GM12878 (cell line): ENCODE measurements around the gene COL18A1. TPM values are rescaled to one million over a fixed set of nuclear protein-coding genes. Genes with fewer than 3 reads are reported as not detected.

Experiments
- ATAC-seq: fragments of 200-7000 bp; cut with Tn5 transposase; 3 replicates; pipeline ENCODE4 v1.9.1; 2020; ENCODE audit warnings: mild to moderate bottlenecking, moderate library complexity
- BruUV-seq: library from RNA; stranded (reverse); fragments of 400-500 nt; replicated peaks from 2 replicates; lab custom pipeline; 2021; lab: Mats Ljungman, UMichigan
- CTCF ChIA-PET: fragments of 300-600 bp; sonication (Branson Sonifier 250); formaldehyde crosslinking; extraction: SDS; loops from one replicate; lab custom pipeline; 2021; ENCODE audit warnings: inconsistent platforms; lab: Yijun Ruan, JAX
- POLR2A ChIA-PET: fragments of 350-600 bp; formaldehyde crosslinking; extraction: SDS; loops from one replicate; lab custom pipeline; 2021; ENCODE audit warnings: inconsistent platforms; lab: Charles Lee
- RAD21 ChIA-PET: fragments of 300-600 bp; sonication (Branson Sonifier 250); formaldehyde crosslinking; loops from one replicate; lab custom pipeline; 2023; ENCODE audit warnings: antibody characterized with exemption; ENCODE audit not compliant: unreplicated experiment; lab: Charles Lee
- SMC1A ChIA-PET: fragments of 300-600 bp; sonication (Branson Sonifier 250); formaldehyde crosslinking; loops from one replicate; lab custom pipeline; 2023; ENCODE audit not compliant: unreplicated experiment, uncharacterized antibody; lab: Charles Lee
- DNase-seq: peaks from one replicate; pipeline ENCODE4 v3.0.0-alpha.2; 2011; ENCODE audit warnings: low read depth, low spot score
- FAIRE-seq: peaks from 3 replicates; lab custom pipeline; 2011; peaks lifted over from hg19 to GRCh38; lab: Jason Lieb, UNC
- H2AFZ ChIP-seq: 2 replicates; pipeline ENCODE4 v1.6.0; 2011; ENCODE audit warnings: low read depth, low read length, control low read depth; ENCODE audit not compliant: control insufficient read depth
- H3K27ac ChIP-seq: 2 replicates; pipeline ENCODE4 v1.5.1; 2011; ENCODE audit warnings: control low read depth; ENCODE audit not compliant: control insufficient read depth, insufficient read depth
- H3K27me3 ChIP-seq, 2 experiments: replicated peaks in 1 of 2; 2 replicates each; pipeline versions ENCODE4 v1.6.0 to v1.6.1; 2011; ENCODE audit warnings: low read length in 1 of 2; ENCODE audit not compliant: control insufficient read depth in 2 of 2, insufficient read depth in 2 of 2
- H3K36me3 ChIP-seq, 2 experiments: 2 replicates each; pipeline ENCODE4 v1.5.1; 2011; ENCODE audit warnings: low read length in 1 of 2; ENCODE audit not compliant: control insufficient read depth in 2 of 2, insufficient read depth in 2 of 2
- H3K4me1 ChIP-seq: 2 replicates; pipeline ENCODE4 v1.6.1; 2011; ENCODE audit warnings: mild to moderate bottlenecking, low read length, moderate library complexity, mixed read lengths; ENCODE audit not compliant: control insufficient read depth, insufficient read depth
- H3K4me2 ChIP-seq: 2 replicates; pipeline ENCODE4 v1.6.0; 2011; ENCODE audit warnings: control low read depth; ENCODE audit not compliant: control insufficient read depth, insufficient read depth
- H3K4me3 ChIP-seq: fragments of 200-600 bp; sonication (generic); 2 replicates; pipeline ENCODE4 v1.5.1; 2016
- H3K79me2 ChIP-seq: 2 replicates; pipeline ENCODE4 v1.6.0; 2011; ENCODE audit warnings: low read length; ENCODE audit not compliant: control insufficient read depth, insufficient read depth
- H3K9ac ChIP-seq: 2 replicates; pipeline ENCODE4 v1.8.0; 2011; ENCODE audit warnings: low read length, control low read depth, mixed read lengths; ENCODE audit not compliant: control insufficient read depth, insufficient read depth
- H3K9me3 ChIP-seq: replicated peaks from 3 replicates; pipeline ENCODE4 v1.5.1; 2011; ENCODE audit warnings: mild to moderate bottlenecking, low read length; ENCODE audit not compliant: control insufficient read depth, insufficient read depth
- H4K20me1 ChIP-seq: 2 replicates; pipeline ENCODE4 v1.6.0; 2011; ENCODE audit not compliant: control insufficient read depth, insufficient read depth
- BHLHE40 ChIP-seq, 2 experiments: fragments of 450-650 bp in 1 of 2; IDR thresholded peaks; 2 replicates each; pipeline ENCODE4 v1.6.1; 2011 to 2017; ENCODE audit warnings: low read depth in 2 of 2, borderline replicate concordance in 1 of 2, improper control_type of control experiment in 1 of 2, low read length in 1 of 2, mild to moderate bottlenecking in 1 of 2
- CHD1 ChIP-seq: IDR thresholded peaks from 2 replicates; pipeline ENCODE4 v1.6.1; 2012; ENCODE audit warnings: low read depth, low read length, improper control_type of control experiment
- DPF2 ChIP-seq: fragments of 450-650 bp; IDR thresholded peaks from 2 replicates; pipeline ENCODE4 v1.6.1; 2017; ENCODE audit warnings: mild to moderate bottlenecking
- EGR1 ChIP-seq, 2 experiments: IDR thresholded peaks; 1 replicate in 1 of 2; 2 replicates in 1 of 2; pipeline ENCODE4 v1.6.1; 2011 to 2012; ENCODE audit warnings: low read depth in 2 of 2, low read length in 2 of 2, borderline replicate concordance in 1 of 2, mild to moderate bottlenecking in 1 of 2, moderate library complexity in 1 of 2
- FOXK2 ChIP-seq: fragments of 450-650 bp; IDR thresholded peaks from 2 replicates; pipeline ENCODE4 v1.6.1; 2017; ENCODE audit warnings: mild to moderate bottlenecking, moderate library complexity
- GATAD2B ChIP-seq: fragments of 450-650 bp; conservative IDR thresholded peaks from 2 replicates; pipeline ENCODE4 v1.6.1; 2017; ENCODE audit warnings: low read depth, mild to moderate bottlenecking, moderate library complexity
- JUNB ChIP-seq: IDR thresholded peaks from 2 replicates; pipeline ENCODE4 v1.6.1; 2016; ENCODE audit warnings: antibody characterized with exemption, mild to moderate bottlenecking
- JUND ChIP-seq: IDR thresholded peaks from 2 replicates; pipeline ENCODE4 v1.6.1; 2012; ENCODE audit warnings: low read depth, mild to moderate bottlenecking, low read length, improper control_type of control experiment, moderate library complexity
- NFXL1 ChIP-seq: fragments of 450-650 bp; IDR thresholded peaks from 2 replicates; pipeline ENCODE4 v1.6.1; 2017; ENCODE audit warnings: antibody characterized with exemption, mild to moderate bottlenecking, borderline replicate concordance
- NR2F1 ChIP-seq: fragments of 450-650 bp; conservative IDR thresholded peaks from 2 replicates; pipeline ENCODE4 v1.6.1; 2017; ENCODE audit warnings: mild to moderate bottlenecking
- POLR2AphosphoS5 ChIP-seq: IDR thresholded peaks from 2 replicates; pipeline ENCODE4 v1.6.1; 2011; ENCODE audit warnings: mild to moderate bottlenecking, low read length, inconsistent platforms
- POU2F2 ChIP-seq: IDR thresholded peaks from 3 replicates; pipeline ENCODE4 v1.6.1; 2011; ENCODE audit warnings: low read depth, mild to moderate bottlenecking, low read length, borderline replicate concordance
- RAD51 ChIP-seq: fragments of 450-650 bp; IDR thresholded peaks from 2 replicates; pipeline ENCODE4 v1.6.1; 2016; ENCODE audit warnings: moderate library complexity, mild to moderate bottlenecking, inconsistent platforms
- RBBP5 ChIP-seq: fragments of 200-600 bp; sonication (generic); conservative IDR thresholded peaks from 2 replicates; pipeline ENCODE4 v1.6.1; 2016
- RCOR1 ChIP-seq: conservative IDR thresholded peaks from 2 replicates; pipeline ENCODE4 v1.6.1; 2012; ENCODE audit warnings: low read depth, low read length, improper control_type of control experiment
- RUNX3 ChIP-seq: IDR thresholded peaks from 2 replicates; pipeline ENCODE4 v1.6.1; 2012; ENCODE audit warnings: low read length, inconsistent platforms
- TCF7 ChIP-seq: IDR thresholded peaks from 2 replicates; pipeline ENCODE4 v1.6.1; 2014; ENCODE audit warnings: antibody characterized with exemption, borderline replicate concordance
- USF2 ChIP-seq: IDR thresholded peaks from 2 replicates; pipeline ENCODE4 v1.6.1; 2011; ENCODE audit warnings: low read depth, low read length, improper control_type of control experiment, borderline replicate concordance
- YBX1 ChIP-seq: fragments of 450-650 bp; IDR thresholded peaks from 2 replicates; pipeline ENCODE4 v1.6.1; 2016; ENCODE audit warnings: antibody characterized with exemption
- ZNF687 ChIP-seq: fragments of 450-650 bp; IDR thresholded peaks from 2 replicates; pipeline ENCODE4 v1.6.1; 2017; ENCODE audit warnings: mild to moderate bottlenecking, moderate library complexity
- ZZZ3 ChIP-seq: IDR thresholded peaks from 2 replicates; pipeline ENCODE4 v1.6.1; 2011; ENCODE audit warnings: low read depth; ENCODE audit not compliant: control insufficient read depth, insufficient read length
- WGBS: methylation state at CpG from one replicate; pipeline ENCODE4 v1.1.6; 2016; ENCODE audit warnings: low lambda C conversion rate; ENCODE audit not compliant: insufficient replicate concordance, insufficient coverage; ENCODE audit errors: missing lambda C conversion rate; 5-methylcytosine and 5-hydroxymethylcytosine counted together
- in situ Hi-C: fragments of 300-500 bp; cut with MboI; formaldehyde crosslinking; loops from 9 replicates; pipeline ENCODE4 v1.14.3; 2018; ENCODE audit warnings: mixed read lengths
- intact Hi-C: fragments of 100-400 bp; cut with micrococcal nuclease; formaldehyde crosslinking; loops from one replicate; pipeline ENCODE4 v1.14.2; 2022; ENCODE audit not compliant: unreplicated experiment
- polyA plus RNA-seq, 11 experiments: library from polyadenylated mRNA; depleted of rRNA in 4 of 11; unstranded in 6 of 11; stranded (reverse) in 5 of 11; fragments of >200 nt; fragmentation: Nextera tagmentation in 4 of 11; fragmentation: Illumina TruSeq in 1 of 11; extraction: Ambion mirVana in 4 of 11; extraction: Trizol in 1 of 11; gene quantifications; 1 replicate in 1 of 11; 2 replicates in 10 of 11; pipeline versions ENCODE4 v1.2.1 to v1.2.3, GENCODE V29; 2011 to 2016; ENCODE audit warnings: inconsistent platforms in 2 of 11, missing spikeins in 2 of 11, low read depth in 1 of 11
- total RNA-seq, 4 experiments: library from RNA; depleted of rRNA in 3 of 4; stranded (reverse); fragments of >200 nt in 3 of 4; fragmentation: Illumina TruSeq in 1 of 4; extraction: Trizol in 1 of 4; gene quantifications; 2 replicates each; pipeline versions ENCODE4 v1.2.1 to v1.2.3, GENCODE V29; 2013 to 2021

The COL18A1 gene
- total and polyA plus RNA-seq, 10 of the 15 experiments (the other 5 are each of a cell fraction or from before 2014, with no cell fraction given): under 0.01 to 0.49 (median 0.09) TPM; not detected in 3

DNA sequence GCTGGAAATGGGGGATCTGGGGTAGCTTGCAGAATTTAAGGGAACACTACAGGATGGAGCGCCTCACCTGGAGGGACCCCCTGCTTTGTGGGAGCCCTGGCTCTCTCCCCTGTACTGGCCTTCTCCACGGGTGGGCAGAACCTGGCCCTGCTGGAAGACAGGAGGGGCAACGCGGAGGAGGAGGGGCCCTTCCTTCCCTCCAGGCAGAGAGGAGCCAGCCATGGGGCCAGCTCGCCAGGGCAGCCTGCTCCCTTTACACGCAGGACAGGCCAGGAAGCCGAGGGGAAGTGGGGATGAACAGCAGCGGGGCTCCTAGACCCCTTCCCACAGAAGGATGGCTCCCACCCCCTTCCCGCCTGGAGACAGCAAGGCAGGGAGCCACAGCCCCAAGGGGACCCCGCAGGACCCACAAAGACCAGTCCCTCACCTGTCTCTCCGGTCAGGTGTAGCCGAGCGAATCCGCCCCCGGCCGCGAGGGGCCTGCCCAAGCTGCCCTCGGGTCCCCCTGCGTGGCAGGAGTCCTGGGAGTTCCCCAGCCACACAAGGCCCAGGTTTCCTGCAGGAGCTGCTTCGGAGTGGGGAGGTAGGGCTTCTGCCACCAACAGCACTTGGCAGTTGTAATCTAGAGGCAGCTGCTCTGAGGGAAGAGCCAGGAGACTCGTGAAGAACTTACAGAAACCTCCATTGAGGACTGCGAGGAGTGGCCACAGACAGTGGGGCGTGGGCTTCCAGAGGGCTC is 138.9 kb downstream of the COL18A1 start:
- in situ Hi-C loops: no loop called here
- peaks cover 12% of the 10 kb centered on the region for H3K4me1 ChIP-seq
- H3K4me3 ChIP-seq: peak overlapping the region; percentile 78; the same call in 1 of the 2 replicates
- H3K27ac ChIP-seq: peak overlapping the region; percentile 33; the same call in 1 of the 2 replicates
- FAIRE-seq (no peak), DNase-seq (no peak), ATAC-seq (peak; percentile 8)
- WGBS: 28% methylated on average over 19 of the region's 23 CpGs
- ChIA-PET SMC1A (no interaction called here), POLR2A (interaction anchor here (0.6 to 1.3 kb wide), 4 partner anchors 12 to 304 kb away, joined by 3 to 4 read pairs (median 4); no protein-coding TSS in a partner anchor), RAD21 (no interaction called here), CTCF (interaction anchor here (0.6 kb wide), 1 partner anchor 403 kb away, joined by 3 read pairs; no protein-coding TSS in a partner anchor)
- intact Hi-C loops: loop anchor here (10.0 kb wide), 1 partner anchor 69 kb away; no protein-coding TSS in a partner anchor
- no peaks in the 10 kb centered on the region for H4K20me1 ChIP-seq
- no peaks in the 10 kb centered on the region; a peak in 1 of 4 replicates for H3K36me3 ChIP-seq
- peak overlapping the region; percentile 69 for H3K9ac ChIP-seq
- no peaks in the 10 kb centered on the region for H3K27me3 ChIP-seq
- no TSS peak for BruUV-seq
- no peak overlapping the region; the same call in 1 of the 2 replicates for H2AFZ ChIP-seq
- H3K4me2 ChIP-seq: peak overlapping the region; percentile 89
- no peaks in the 10 kb centered on the region for H3K9me3 ChIP-seq
- H3K79me2 ChIP-seq: peaks cover 29% of the 10 kb centered on the region
- TF ChIP-seq USF2 (no peak), BHLHE40 (IDR thresholded peaks at IDR 0.05; ENCODE audit: borderline replicate concordance in 1 of 2, low read depth in 2 of 2, low read length in 1 of 2) (peak in 1 of 2 experiments; percentile 31; a peak in 1 of 4 replicates), NR2F1 (0 out of 2 replicates have a peak, but pooled peaks have one; percentile 27), CHD1 (no peak), ZNF687 (no peak), RCOR1 (no peak), YBX1 (no peak), DPF2 (no peak), FOXK2 (no peak), RUNX3 (peak; percentile 59), GATAD2B (0 out of 2 replicates have a peak, but pooled peaks have one; percentile 35), EGR1 (IDR thresholded peaks at IDR 0.05; ENCODE audit: borderline replicate concordance in 1 of 2, low read depth in 2 of 2, low read length in 2 of 2) (peak in 1 of 2 experiments; percentile 53; a peak in 1 of 3 replicates), JUND (no peak), JUNB (no peak), POU2F2 (no peak), ZZZ3 (no peak), NFXL1 (no peak), TCF7 (no peak), RBBP5 (no peak), RAD51 (no peak), POLR2AphosphoS5 (no peak)
